IPS-20b (cell line): ENCODE data around the gene CAV3.

Experiments
- H3K27ac ChIP-seq: one replicate; pipeline ENCODE4 v1.5.1; 2013; ENCODE audit warnings: low read length
- H3K27me3 ChIP-seq: 2 replicates; pipeline ENCODE4 v1.6.1; 2013; ENCODE audit warnings: mild to moderate bottlenecking, low read length, inconsistent platforms; ENCODE audit not compliant: insufficient read depth
- H3K36me3 ChIP-seq: 2 replicates; pipeline ENCODE4 v1.6.1; 2013; ENCODE audit warnings: low read depth, mild to moderate bottlenecking, inconsistent platforms, low read length, moderate library complexity; ENCODE audit not compliant: insufficient read depth
- H3K4me1 ChIP-seq: 2 replicates; pipeline ENCODE4 v1.6.1; 2013; ENCODE audit warnings: mild to moderate bottlenecking, control low read depth, inconsistent platforms, low read length, moderate library complexity; ENCODE audit not compliant: insufficient read depth
- H3K4me3 ChIP-seq: 2 replicates; pipeline ENCODE4 v1.5.1; 2013; ENCODE audit warnings: mild to moderate bottlenecking, low read length, inconsistent platforms
- H3K9ac ChIP-seq: 2 replicates; pipeline ENCODE4 v1.6.1; 2013; ENCODE audit warnings: low read depth, mild to moderate bottlenecking, inconsistent platforms, low read length, moderate library complexity
- H3K9me3 ChIP-seq: 2 replicates; pipeline ENCODE4 v1.6.1; 2013; ENCODE audit warnings: mild to moderate bottlenecking, low read depth, low read length, inconsistent platforms; ENCODE audit not compliant: insufficient read depth

The CAV3 gene

GRCh38 chr3:8722808-8723207 lies 10.8 kb upstream of the CAV3 start:
- Histone ChIP-seq H3K4me1 (peaks cover 15% of the 10 kb centered on the region; the same call in 1 of the 2 replicates), H3K9me3 (no peaks in the 10 kb centered on the region), H3K4me3 (no peak overlapping the region), H3K27ac (no peak overlapping the region), H3K36me3 (no peaks in the 10 kb centered on the region), H3K9ac (no peak overlapping the region), H3K27me3 (no peaks in the 10 kb centered on the region)

GRCh38 chr3:8723612-8724011 lies 10.0 kb upstream of the CAV3 start:
- H3K36me3 ChIP-seq, result no peaks in the 10 kb centered on the region
- H3K9me3 ChIP-seq, result no peaks in the 10 kb centered on the region
- H3K27ac ChIP-seq, result no peak overlapping the region
- H3K9ac ChIP-seq, result no peak overlapping the region
- H3K27me3 ChIP-seq, result no peaks in the 10 kb centered on the region
- no peak overlapping the region for H3K4me3 ChIP-seq
- H3K4me1 ChIP-seq, result peaks cover 15% of the 10 kb centered on the region; the same call in 1 of the 2 replicates

- no peak overlapping the region for H3K9ac ChIP-seq
- no peak overlapping the region for H3K4me3 ChIP-seq
- H3K27me3 ChIP-seq, result no peaks in the 10 kb centered on the region
- H3K36me3 ChIP-seq, result no peaks in the 10 kb centered on the region
- no peaks in the 10 kb centered on the region for H3K9me3 ChIP-seq
- peaks cover 15% of the 10 kb centered on the region; the same call in 1 of the 2 replicates for H3K4me1 ChIP-seq
- no peak overlapping the region for H3K27ac ChIP-seq
These were observed 9.4 kb upstream of the CAV3 start for GRCh38 chr3:8724108-8724752.

- Histone ChIP-seq H3K27ac (no peak overlapping the region), H3K9me3 (no peaks in the 10 kb centered on the region), H3K36me3 (no peaks in the 10 kb centered on the region), H3K4me1 (peaks cover 13% of the 10 kb centered on the region; the same call in 1 of the 2 replicates), H3K27me3 (peaks cover 3% of the 10 kb centered on the region; the same call in 1 of the 2 replicates), H3K4me3 (no peak overlapping the region), H3K9ac (no peak overlapping the region)
These were observed 5.7 kb upstream of the CAV3 start for GRCh38 chr3:8727605-8728512.

- peaks cover 3% of the 10 kb centered on the region; the same call in 1 of the 2 replicates for H3K27me3 ChIP-seq
- 0 out of 2 replicates have a peak, but pooled peaks cover 5% of the 10 kb centered on the region for H3K4me1 ChIP-seq
- H3K9ac ChIP-seq, result no peak overlapping the region
- H3K36me3 ChIP-seq, result no peaks in the 10 kb centered on the region
- H3K4me3 ChIP-seq, result no peak overlapping the region
- H3K27ac ChIP-seq, result no peak overlapping the region
- no peaks in the 10 kb centered on the region for H3K9me3 ChIP-seq
These were observed 4.1 kb upstream of the CAV3 start for GRCh38 chr3:8729479-8729878.

- Histone ChIP-seq H3K27ac (no peak overlapping the region), H3K4me1 (no peaks in the 10 kb centered on the region), H3K36me3 (no peaks in the 10 kb centered on the region), H3K9me3 (no peaks in the 10 kb centered on the region), H3K27me3 (peaks cover 3% of the 10 kb centered on the region; the same call in 1 of the 2 replicates), H3K9ac (no peak overlapping the region), H3K4me3 (no peak overlapping the region)
These were observed 2.9 kb upstream of the CAV3 start for GRCh38 chr3:8730656-8731055.

GRCh38 chr3:8732413-8732812 lies 1.2 kb upstream of the CAV3 start:
- H3K9ac ChIP-seq, result no peak overlapping the region
- H3K9me3 ChIP-seq, result no peaks in the 10 kb centered on the region
- H3K36me3 ChIP-seq, result no peaks in the 10 kb centered on the region
- H3K4me1 ChIP-seq, result no peaks in the 10 kb centered on the region
- H3K27ac ChIP-seq, result no peak overlapping the region
- peaks cover 3% of the 10 kb centered on the region; the same call in 1 of the 2 replicates for H3K27me3 ChIP-seq
- no peak overlapping the region for H3K4me3 ChIP-seq

GRCh38 chr3:8734137-8734878 lies 706 bp downstream of the CAV3 start:
- Histone ChIP-seq H3K27ac (no peak overlapping the region), H3K36me3 (no peaks in the 10 kb centered on the region), H3K4me1 (no peaks in the 10 kb centered on the region), H3K4me3 (no peak overlapping the region), H3K9ac (no peak overlapping the region), H3K27me3 (peaks cover 3% of the 10 kb centered on the region; the same call in 1 of the 2 replicates), H3K9me3 (no peaks in the 10 kb centered on the region)

- H3K27ac ChIP-seq, result no peak overlapping the region
- no peak overlapping the region for H3K4me3 ChIP-seq
- H3K27me3 ChIP-seq, result peaks cover 3% of the 10 kb centered on the region; the same call in 1 of the 2 replicates
- no peaks in the 10 kb centered on the region for H3K9me3 ChIP-seq
- H3K4me1 ChIP-seq, result no peaks in the 10 kb centered on the region
- no peak overlapping the region for H3K9ac ChIP-seq
- no peaks in the 10 kb centered on the region for H3K36me3 ChIP-seq
These were observed 1.3 kb downstream of the CAV3 start for GRCh38 chr3:8734908-8735307.

GRCh38 chr3:8736436-8736835 lies 2.8 kb downstream of the CAV3 start:
- Histone ChIP-seq H3K4me3 (no peak overlapping the region), H3K9ac (no peak overlapping the region), H3K27me3 (0 out of 2 replicates have a peak, but pooled peaks cover 4% of the 10 kb centered on the region), H3K9me3 (no peaks in the 10 kb centered on the region), H3K27ac (no peak overlapping the region), H3K36me3 (no peaks in the 10 kb centered on the region), H3K4me1 (peaks cover 11% of the 10 kb centered on the region)

GRCh38 chr3:8737301-8737700 lies 3.7 kb downstream of the CAV3 start:
- no peak overlapping the region for H3K9ac ChIP-seq
- H3K9me3 ChIP-seq, result no peaks in the 10 kb centered on the region
- H3K4me1 ChIP-seq, result peaks cover 17% of the 10 kb centered on the region
- no peak overlapping the region for H3K4me3 ChIP-seq
- 0 out of 2 replicates have a peak, but pooled peaks cover 4% of the 10 kb centered on the region for H3K27me3 ChIP-seq
- no peaks in the 10 kb centered on the region for H3K36me3 ChIP-seq
- no peak overlapping the region for H3K27ac ChIP-seq
